K562 (cell line): Measurements from ENCODE around the gene TMEM86A. TPM values are rescaled to one million over a fixed set of nuclear protein-coding genes. Genes with fewer than 3 reads are reported as not detected.

ENCODE experiments used
- ATAC-seq: fragments of 200-7000 bp; cut with Tn5 transposase; 3 replicates; pipeline ENCODE4 v1.9.1; 2020; ENCODE audit warnings: moderate library complexity
- BruUV-seq: library from RNA; stranded (reverse); fragments of 400-500 nt; replicated peaks from 2 replicates; lab custom pipeline; 2021; lab: Mats Ljungman, UMichigan
- CTCF ChIA-PET: fragments of 300-600 bp; formaldehyde crosslinking; extraction: SDS; loops from one replicate; lab custom pipeline; 2021; ENCODE audit warnings: low intra/inter-chr PET ratio; lab: Yijun Ruan, JAX
- POLR2A ChIA-PET: fragments of 300-600, 350-650 bp; sonication (Branson Sonifier 250); formaldehyde crosslinking; extraction: SDS; loops from one replicate; lab custom pipeline; 2021; ENCODE audit warnings: antibody characterized with exemption, inconsistent platforms; lab: Yijun Ruan, JAX
- DNase-seq, 4 experiments: peaks; one replicate each; pipeline versions ENCODE4 v3.0.0 to v3.0.0-alpha.2; 2011 to 2018; ENCODE audit warnings: low spot score in 3 of 4, mixed read lengths in 3 of 4; ENCODE audit errors: extremely low read depth in 1 of 4
- FAIRE-seq: peaks from 2 replicates; lab custom pipeline; 2011; peaks lifted over from hg19 to GRCh38; lab: Jason Lieb, UNC
- H2AFZ ChIP-seq: 2 replicates; pipeline ENCODE4 v1.6.0; 2011; ENCODE audit warnings: low read depth, low read length, control low read depth, inconsistent platforms
- H3K27ac ChIP-seq: fragments of 200-600 bp; 3 replicates; pipeline ENCODE4 v1.8.0; 2011; ENCODE audit warnings: low read depth, mild to moderate bottlenecking, control low read depth, inconsistent platforms, low read length, moderate library complexity, mixed read lengths; ENCODE audit errors: extremely low read depth
- H3K27me3 ChIP-seq, 2 experiments: fragments of 300-600 bp in 1 of 2; 2 replicates in 1 of 2; 3 replicates in 1 of 2; pipeline versions ENCODE4 v1.6.0 to v1.8.0; 2011; ENCODE audit warnings: inconsistent platforms in 2 of 2, low read length in 2 of 2, mild to moderate bottlenecking in 1 of 2, mixed read lengths in 1 of 2, moderate library complexity in 1 of 2; ENCODE audit not compliant: control insufficient read depth in 2 of 2, insufficient read depth in 2 of 2
- H3K36me3 ChIP-seq: fragments of 300-600 bp; 3 replicates; pipeline ENCODE4 v1.8.0; 2011; ENCODE audit warnings: mild to moderate bottlenecking, low read length, inconsistent platforms; ENCODE audit not compliant: control insufficient read depth, insufficient read depth
- H3K4me1 ChIP-seq, 2 experiments: fragments of 200-600 bp in 1 of 2; replicated peaks in 1 of 2; 2 replicates in 1 of 2; 3 replicates in 1 of 2; pipeline versions ENCODE4 v1.5.1 to v1.8.0; 2011; ENCODE audit warnings: inconsistent platforms in 2 of 2, low read length in 2 of 2, mild to moderate bottlenecking in 1 of 2, mixed read lengths in 1 of 2, moderate library complexity in 1 of 2; ENCODE audit not compliant: control insufficient read depth in 2 of 2, insufficient read depth in 2 of 2
- H3K4me2 ChIP-seq: 2 replicates; pipeline ENCODE4 v1.6.1; 2011; ENCODE audit warnings: low read length, control low read depth, inconsistent platforms, mixed read lengths; ENCODE audit not compliant: insufficient read depth
- H3K4me3 ChIP-seq: fragments of 200-600 bp; sonication (generic), shearing (Covaris generic); 2 replicates; pipeline ENCODE4 v1.5.1; 2016; ENCODE audit warnings: control low read depth, inconsistent platforms
- H3K79me2 ChIP-seq: fragments of 200-600 bp; 3 replicates; pipeline ENCODE4 v1.8.0; 2011; ENCODE audit warnings: low read length, inconsistent platforms; ENCODE audit not compliant: control insufficient read depth, insufficient read depth
- H3K9ac ChIP-seq, 2 experiments: 2 replicates each; pipeline versions ENCODE4 v1.6.0 to v1.6.1; 2011; ENCODE audit warnings: low read depth in 2 of 2, low read length in 2 of 2, control low read depth in 1 of 2, inconsistent platforms in 1 of 2, mild to moderate bottlenecking in 1 of 2, mixed read lengths in 1 of 2; ENCODE audit not compliant: insufficient read depth in 1 of 2
- H3K9me1 ChIP-seq: one replicate; pipeline ENCODE4 v1.6.0; 2011; ENCODE audit warnings: inconsistent platforms, mild to moderate bottlenecking, low read length, moderate library complexity; ENCODE audit not compliant: control insufficient read depth, insufficient read depth
- H3K9me3 ChIP-seq: replicated peaks from 2 replicates; pipeline ENCODE4 v1.5.1; 2011; ENCODE audit warnings: low read depth, low read length, inconsistent platforms; ENCODE audit not compliant: control insufficient read depth, insufficient read depth
- H4K20me1 ChIP-seq: replicated peaks from 2 replicates; pipeline ENCODE4 v1.6.1; 2011; ENCODE audit warnings: low read length, inconsistent platforms, mixed read lengths; ENCODE audit not compliant: control insufficient read depth, insufficient read depth
- HNRNPK ChIP-seq: fragments of 200-400 bp; formaldehyde crosslinking; IDR thresholded peaks from one replicate; pipeline ENCODE4 v1.6.1; 2018; ENCODE audit warnings: mild to moderate bottlenecking, low read depth, low read length; ENCODE audit not compliant: poor library complexity, severe bottlenecking
- NEUROD1 ChIP-seq: fragments of 150-350 bp; IDR thresholded peaks from 2 replicates; pipeline ENCODE4 v1.6.1; 2014; ENCODE audit warnings: borderline replicate concordance, low read length, low read depth; ENCODE audit not compliant: partially characterized antibody
- RAD21 ChIP-seq, 2 experiments: fragments of 250-450 bp in 1 of 2; fragments of 450-650 bp in 1 of 2; sonication (Bioruptor Pico) in 1 of 2; formaldehyde crosslinking in 1 of 2; IDR thresholded peaks in 1 of 2; conservative IDR thresholded peaks in 1 of 2; 2 replicates each; pipeline versions ENCODE4 v1.4.0 to v1.8.0; 2020 to 2022; ENCODE audit warnings: mild to moderate bottlenecking in 2 of 2, moderate library complexity in 1 of 2
- SRSF7 ChIP-seq: fragments of 200-400 bp; formaldehyde crosslinking; optimal IDR thresholded peaks from 2 replicates; pipeline ENCODE3; 2017; ENCODE audit warnings: mild to moderate bottlenecking, low read depth, low read length
- ZNF551 ChIP-seq: fragments of 250-450 bp; sonication (Bioruptor Pico); IDR thresholded peaks from 2 replicates; pipeline ENCODE4 v1.5.0; 2021; ENCODE audit warnings: mild to moderate bottlenecking, moderate library complexity
- WGBS: fragments of 100-300 bp; shearing (Covaris generic); methylation state at CpG from one replicate; pipeline ENCODE4 v1.1.6; 2016; ENCODE audit warnings: low coverage, mixed read lengths; ENCODE audit not compliant: insufficient coverage; ENCODE audit errors: missing lambda C conversion rate; 5-methylcytosine and 5-hydroxymethylcytosine counted together
- in situ Hi-C: fragments of 300-500 bp; cut with MboI; formaldehyde crosslinking; loops from 4 replicates; pipeline ENCODE4 v1.15.0; 2018; ENCODE audit warnings: inconsistent platforms, mixed read lengths
- intact Hi-C: fragments of 100-400 bp; cut with micrococcal nuclease; formaldehyde crosslinking; loops from 2 replicates; pipeline ENCODE4 v1.14.2; 2022
- polyA plus RNA-seq, 8 experiments: library from polyadenylated mRNA; depleted of rRNA in 4 of 8; stranded (reverse) in 5 of 8; unstranded in 3 of 8; fragments of >200 nt; fragmentation: Nextera tagmentation in 2 of 8; fragmentation: Illumina TruSeq in 1 of 8; extraction: Ambion mirVana in 2 of 8; extraction: Trizol in 1 of 8; gene quantifications; 2 replicates each; pipeline versions ENCODE4 v1.2.1 to v1.2.3, GENCODE V29; 2011 to 2014; ENCODE audit warnings: inconsistent platforms in 1 of 8, missing spikeins in 1 of 8
- total RNA-seq, 7 experiments: library from RNA; depleted of rRNA in 6 of 7; stranded (reverse); fragments of >200 nt in 6 of 7; fragmentation: Illumina TruSeq in 2 of 7; extraction: Trizol in 2 of 7; gene quantifications; 2 replicates each; pipeline versions ENCODE4 v1.2.1 to v1.2.3, GENCODE V29; 2011 to 2021; ENCODE audit warnings: low replicate concordance in 1 of 7
- TF ChIP-seq, protein P1 (sequence below): fragments of 200-800 bp; sonication (Bioruptor generic); IDR thresholded peaks from 2 replicates; pipeline ENCODE4 v1.6.1; 2016; ENCODE audit warnings: missing genetic modification characterization, missing compliant biosample characterization
- TF ChIP-seq, protein P2 (sequence below): fragments of 250-450 bp; sonication (Bioruptor Pico); IDR thresholded peaks from 2 replicates; pipeline ENCODE4 v1.8.0; 2021; ENCODE audit warnings: moderate library complexity, mild to moderate bottlenecking, inconsistent platforms
- TF ChIP-seq, protein P3 (sequence below): fragments of 450-650 bp; formaldehyde crosslinking; IDR thresholded peaks from 2 replicates; pipeline ENCODE4 v1.4.0; 2020; ENCODE audit warnings: mild to moderate bottlenecking, moderate library complexity

The TMEM86A gene
- total and polyA plus RNA-seq, 9 of the 15 experiments (the other 6 are each of a cell fraction or from before 2014, with no cell fraction given): 0.22 to 1.3 (median 0.40) TPM; not detected in 2

DNA sequence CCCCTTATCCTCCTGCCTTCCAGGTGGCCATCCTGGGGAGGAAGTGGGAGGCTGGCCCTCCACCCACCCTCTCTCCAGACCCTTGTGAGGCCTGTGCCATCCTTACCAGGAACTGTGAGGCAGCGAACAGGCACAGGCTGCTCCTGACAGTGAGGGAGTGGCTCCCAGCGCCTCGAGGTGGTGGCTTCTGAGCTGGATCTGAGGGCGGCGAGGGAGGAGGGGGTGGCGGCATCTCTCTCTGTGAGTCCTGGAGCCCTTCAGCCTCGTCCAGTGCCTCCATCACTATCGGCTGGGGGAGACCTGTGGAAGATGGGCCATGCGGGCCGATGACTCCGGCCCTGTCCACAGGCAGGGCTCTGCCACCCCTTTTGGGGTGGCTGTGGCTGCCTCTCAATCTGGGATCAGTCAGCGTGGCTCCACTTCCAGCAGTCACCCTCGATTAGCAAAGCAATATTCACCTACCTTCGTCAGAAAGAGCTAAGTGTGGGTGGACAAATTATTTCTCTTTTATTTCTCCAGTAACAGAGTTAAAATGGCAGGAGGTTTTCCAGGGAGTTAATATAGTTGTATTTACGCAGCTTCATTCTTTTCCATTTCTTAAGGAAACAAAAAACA is 45.4 kb downstream of the TMEM86A start (continued):
- TF ChIP-seq, protein P1, sequence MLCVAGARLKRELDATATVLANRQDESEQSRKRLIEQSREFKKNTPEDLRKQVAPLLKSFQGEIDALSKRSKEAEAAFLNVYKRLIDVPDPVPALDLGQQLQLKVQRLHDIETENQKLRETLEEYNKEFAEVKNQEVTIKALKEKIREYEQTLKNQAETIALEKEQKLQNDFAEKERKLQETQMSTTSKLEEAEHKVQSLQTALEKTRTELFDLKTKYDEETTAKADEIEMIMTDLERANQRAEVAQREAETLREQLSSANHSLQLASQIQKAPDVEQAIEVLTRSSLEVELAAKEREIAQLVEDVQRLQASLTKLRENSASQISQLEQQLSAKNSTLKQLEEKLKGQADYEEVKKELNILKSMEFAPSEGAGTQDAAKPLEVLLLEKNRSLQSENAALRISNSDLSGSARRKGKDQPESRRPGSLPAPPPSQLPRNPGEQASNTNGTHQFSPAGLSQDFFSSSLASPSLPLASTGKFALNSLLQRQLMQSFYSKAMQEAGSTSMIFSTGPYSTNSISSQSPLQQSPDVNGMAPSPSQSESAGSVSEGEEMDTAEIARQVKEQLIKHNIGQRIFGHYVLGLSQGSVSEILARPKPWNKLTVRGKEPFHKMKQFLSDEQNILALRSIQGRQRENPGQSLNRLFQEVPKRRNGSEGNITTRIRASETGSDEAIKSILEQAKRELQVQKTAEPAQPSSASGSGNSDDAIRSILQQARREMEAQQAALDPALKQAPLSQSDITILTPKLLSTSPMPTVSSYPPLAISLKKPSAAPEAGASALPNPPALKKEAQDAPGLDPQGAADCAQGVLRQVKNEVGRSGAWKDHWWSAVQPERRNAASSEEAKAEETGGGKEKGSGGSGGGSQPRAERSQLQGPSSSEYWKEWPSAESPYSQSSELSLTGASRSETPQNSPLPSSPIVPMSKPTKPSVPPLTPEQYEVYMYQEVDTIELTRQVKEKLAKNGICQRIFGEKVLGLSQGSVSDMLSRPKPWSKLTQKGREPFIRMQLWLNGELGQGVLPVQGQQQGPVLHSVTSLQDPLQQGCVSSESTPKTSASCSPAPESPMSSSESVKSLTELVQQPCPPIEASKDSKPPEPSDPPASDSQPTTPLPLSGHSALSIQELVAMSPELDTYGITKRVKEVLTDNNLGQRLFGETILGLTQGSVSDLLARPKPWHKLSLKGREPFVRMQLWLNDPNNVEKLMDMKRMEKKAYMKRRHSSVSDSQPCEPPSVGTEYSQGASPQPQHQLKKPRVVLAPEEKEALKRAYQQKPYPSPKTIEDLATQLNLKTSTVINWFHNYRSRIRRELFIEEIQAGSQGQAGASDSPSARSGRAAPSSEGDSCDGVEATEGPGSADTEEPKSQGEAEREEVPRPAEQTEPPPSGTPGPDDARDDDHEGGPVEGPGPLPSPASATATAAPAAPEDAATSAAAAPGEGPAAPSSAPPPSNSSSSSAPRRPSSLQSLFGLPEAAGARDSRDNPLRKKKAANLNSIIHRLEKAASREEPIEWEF (CRISPR knock-in tag): no peak

GRCh38 chr11:18745251-18745650 is 46.7 kb downstream of the TMEM86A start:
- Histone ChIP-seq H3K4me1 (no peaks in the 10 kb centered on the region), H3K4me2 (no peak overlapping the region), H3K9ac (no peak overlapping the region), H3K27me3 (peaks cover 21 to 61% of the 10 kb centered on the region in 2 experiments; a peak in 4 of 5 replicates), H2AFZ (no peak overlapping the region), H3K9me1 (no peaks in the 10 kb centered on the region), H3K4me3 (no peak overlapping the region), H3K36me3 (no peaks in the 10 kb centered on the region), H3K79me2 (no peaks in the 10 kb centered on the region), H3K27ac (no peak overlapping the region), H3K9me3 (no peaks in the 10 kb centered on the region), H4K20me1 (no peaks in the 10 kb centered on the region)
- WGBS: 0% methylated on average over 6 of the region's 6 CpGs
- TF ChIP-seq SRSF7 (no peak), ZNF551 (CRISPR knock-in tag) (no peak), RAD21 (CRISPR knock-in tag; conservative IDR thresholded peaks at IDR 0.05 in 1 of 2, IDR thresholded peaks at IDR 0.05 in 1 of 2) (no peak), NEUROD1 (no peak), HNRNPK (no peak)
- TF ChIP-seq, protein P2, sequence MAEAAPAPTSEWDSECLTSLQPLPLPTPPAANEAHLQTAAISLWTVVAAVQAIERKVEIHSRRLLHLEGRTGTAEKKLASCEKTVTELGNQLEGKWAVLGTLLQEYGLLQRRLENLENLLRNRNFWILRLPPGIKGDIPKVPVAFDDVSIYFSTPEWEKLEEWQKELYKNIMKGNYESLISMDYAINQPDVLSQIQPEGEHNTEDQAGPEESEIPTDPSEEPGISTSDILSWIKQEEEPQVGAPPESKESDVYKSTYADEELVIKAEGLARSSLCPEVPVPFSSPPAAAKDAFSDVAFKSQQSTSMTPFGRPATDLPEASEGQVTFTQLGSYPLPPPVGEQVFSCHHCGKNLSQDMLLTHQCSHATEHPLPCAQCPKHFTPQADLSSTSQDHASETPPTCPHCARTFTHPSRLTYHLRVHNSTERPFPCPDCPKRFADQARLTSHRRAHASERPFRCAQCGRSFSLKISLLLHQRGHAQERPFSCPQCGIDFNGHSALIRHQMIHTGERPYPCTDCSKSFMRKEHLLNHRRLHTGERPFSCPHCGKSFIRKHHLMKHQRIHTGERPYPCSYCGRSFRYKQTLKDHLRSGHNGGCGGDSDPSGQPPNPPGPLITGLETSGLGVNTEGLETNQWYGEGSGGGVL (CRISPR knock-in tag): no peak
- TF ChIP-seq, protein P3, sequence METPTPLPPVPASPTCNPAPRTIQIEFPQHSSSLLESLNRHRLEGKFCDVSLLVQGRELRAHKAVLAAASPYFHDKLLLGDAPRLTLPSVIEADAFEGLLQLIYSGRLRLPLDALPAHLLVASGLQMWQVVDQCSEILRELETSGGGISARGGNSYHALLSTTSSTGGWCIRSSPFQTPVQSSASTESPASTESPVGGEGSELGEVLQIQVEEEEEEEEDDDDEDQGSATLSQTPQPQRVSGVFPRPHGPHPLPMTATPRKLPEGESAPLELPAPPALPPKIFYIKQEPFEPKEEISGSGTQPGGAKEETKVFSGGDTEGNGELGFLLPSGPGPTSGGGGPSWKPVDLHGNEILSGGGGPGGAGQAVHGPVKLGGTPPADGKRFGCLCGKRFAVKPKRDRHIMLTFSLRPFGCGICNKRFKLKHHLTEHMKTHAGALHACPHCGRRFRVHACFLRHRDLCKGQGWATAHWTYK (CRISPR knock-in tag): no peak
- intact Hi-C loops (no loop called here), in situ Hi-C loops (loop anchor here (25.0 kb wide), 1 partner anchor 208 kb away; the partner anchor contains the start of gene TSG101)
- DNase-seq (no peak), ATAC-seq (no peak), FAIRE-seq (no peak)
- no TSS peak for BruUV-seq
- ChIA-PET CTCF (no interaction called here), POLR2A (no interaction called here)
